HCT116 (cell line): ENCODE results near the gene FLNB. TPM values are rescaled to one million over a fixed set of nuclear protein-coding genes. Genes with fewer than 3 reads are reported as not detected.

ENCODE experiments used
- ATAC-seq: fragments of 200-7000 bp; cut with Tn5 transposase; 2 replicates; pipeline ENCODE4 v1.9.1; 2020; ENCODE audit warnings: mild to moderate bottlenecking, moderate library complexity
- BruUV-seq: library from RNA; stranded (reverse); fragments of 400-500 nt; replicated peaks from 2 replicates; lab custom pipeline; 2021; lab: Mats Ljungman, UMichigan
- CTCF ChIA-PET: fragments of 300-600 bp; sonication (Branson Sonifier 250); formaldehyde crosslinking; loops from one replicate; lab custom pipeline; 2021; ENCODE audit warnings: antibody characterized with exemption; lab: Charles Lee
- POLR2A ChIA-PET: fragments of 300-600, 350-600 bp; sonication (Branson Sonifier 250); formaldehyde crosslinking; loops from one replicate; lab custom pipeline; 2021; ENCODE audit warnings: antibody characterized with exemption; lab: Charles Lee
- RAD21 ChIA-PET, 2 experiments: fragments of 300-600 bp; sonication (Branson Sonifier 250); formaldehyde crosslinking; loops; one replicate each; lab custom pipeline; 2023; ENCODE audit warnings: low total read pairs in 2 of 2; ENCODE audit not compliant: uncharacterized antibody in 2 of 2, unreplicated experiment in 2 of 2, low non-redundant PET in 1 of 2; lab: Charles Lee
- DNase-seq: peaks from one replicate; pipeline ENCODE4 v3.0.0-alpha.2; 2010; ENCODE audit warnings: low read depth, low spot score
- H2AFZ ChIP-seq: fragments of 200-600 bp; shearing (Covaris generic), sonication (generic); 2 replicates; pipeline ENCODE4 v1.6.1; 2017; ENCODE audit warnings: low read depth, mixed run types, mixed read lengths, antibody characterized with exemption, low read length; ENCODE audit not compliant: poor library complexity, severe bottlenecking
- H3K27ac ChIP-seq: 2 replicates; pipeline ENCODE4 v1.5.1; 2012; ENCODE audit warnings: low read depth, low read length
- H3K27me3 ChIP-seq: fragments of 200-600 bp; sonication (generic); 2 replicates; pipeline ENCODE4 v1.6.1; 2016; ENCODE audit warnings: mixed run types, low read length, mixed read lengths; ENCODE audit not compliant: insufficient read depth
- H3K36me3 ChIP-seq, 2 experiments: fragments of 200-500 bp in 1 of 2; fragments of 200-600 bp in 1 of 2; sonication (Bioruptor generic) in 1 of 2; sonication (generic) in 1 of 2; 2 replicates each; pipeline versions ENCODE4 v1.5.1 to v1.6.1; 2014 to 2016; ENCODE audit warnings: low read length in 2 of 2, inconsistent platforms in 1 of 2, mixed read lengths in 1 of 2, mixed run types in 1 of 2; ENCODE audit not compliant: insufficient read depth in 2 of 2, control insufficient read depth in 1 of 2
- H3K4me1 ChIP-seq, 2 experiments: fragments of 200-600 bp in 1 of 2; sonication (generic) in 1 of 2; 2 replicates each; pipeline versions ENCODE4 v1.5.1 to v1.6.1; 2012 to 2017; ENCODE audit warnings: low read length in 2 of 2, inconsistent platforms in 1 of 2, mild to moderate bottlenecking in 1 of 2, mixed read lengths in 1 of 2, mixed run types in 1 of 2, moderate library complexity in 1 of 2; ENCODE audit not compliant: insufficient read depth in 2 of 2, control insufficient read depth in 1 of 2
- H3K4me2 ChIP-seq: fragments of 200-600 bp; sonication (generic); 2 replicates; pipeline ENCODE4 v1.6.1; 2017; ENCODE audit warnings: mixed run types, low read length, mixed read lengths
- H3K4me3 ChIP-seq, 2 experiments: fragments of 200-600 bp in 1 of 2; sonication (generic) in 1 of 2; replicated peaks in 1 of 2; 2 replicates each; pipeline ENCODE4 v1.5.1; 2011 to 2016; ENCODE audit warnings: low read length in 2 of 2, control low read depth in 1 of 2, low read depth in 1 of 2, mild to moderate bottlenecking in 1 of 2, mixed read lengths in 1 of 2, mixed run types in 1 of 2
- H3K79me2 ChIP-seq: fragments of 200-600 bp; sonication (generic); 2 replicates; pipeline ENCODE4 v1.6.1; 2017; ENCODE audit warnings: mild to moderate bottlenecking, mixed run types, low read length, moderate library complexity, mixed read lengths; ENCODE audit not compliant: insufficient read depth
- H3K9ac ChIP-seq: fragments of 200-600 bp; sonication (generic); 2 replicates; pipeline ENCODE4 v1.6.1; 2016; ENCODE audit warnings: low read length, mixed read lengths
- H3K9me2 ChIP-seq: fragments of 200-600 bp; sonication (generic), shearing (Covaris generic); 2 replicates; pipeline ENCODE4 v1.6.1; 2017; ENCODE audit warnings: mixed run types, mild to moderate bottlenecking, moderate library complexity; ENCODE audit not compliant: insufficient read depth
- H3K9me3 ChIP-seq, 2 experiments: fragments of 200-500 bp in 1 of 2; fragments of 200-600 bp in 1 of 2; sonication (Bioruptor generic) in 1 of 2; sonication (generic) in 1 of 2; 2 replicates each; pipeline ENCODE4 v1.6.1; 2014 to 2017; ENCODE audit warnings: low read length in 2 of 2, mixed read lengths in 2 of 2, inconsistent platforms in 1 of 2, low read depth in 1 of 2, mild to moderate bottlenecking in 1 of 2, mixed run types in 1 of 2, moderate library complexity in 1 of 2; ENCODE audit not compliant: control insufficient read depth in 1 of 2, insufficient read depth in 1 of 2
- H4K20me1 ChIP-seq: fragments of 200-600 bp; sonication (generic), shearing (Covaris generic); 2 replicates; pipeline ENCODE4 v1.6.1; 2017; ENCODE audit warnings: mixed run types, mild to moderate bottlenecking, moderate library complexity; ENCODE audit not compliant: insufficient read depth
- CBX3 ChIP-seq: IDR thresholded peaks from 2 replicates; pipeline ENCODE4 v1.6.1; 2012; ENCODE audit warnings: low read depth
- CEBPB ChIP-seq: IDR thresholded peaks from 2 replicates; pipeline ENCODE4 v1.6.1; 2012; ENCODE audit warnings: low read depth
- ELF1 ChIP-seq: IDR thresholded peaks from 2 replicates; pipeline ENCODE4 v1.6.1; 2012; ENCODE audit warnings: low read depth, borderline replicate concordance
- EZH2 ChIP-seq: fragments of 200-600 bp; sonication (generic); IDR thresholded peaks from 2 replicates; pipeline ENCODE4 v1.6.1; 2017; ENCODE audit warnings: antibody characterized with exemption, mixed run types
- FOSL1 ChIP-seq: IDR thresholded peaks from 2 replicates; pipeline ENCODE4 v1.6.1; 2012; ENCODE audit warnings: low read depth
- TCF7L2 ChIP-seq: IDR thresholded peaks from 2 replicates; pipeline ENCODE4 v1.7.0; 2011; ENCODE audit warnings: borderline replicate concordance, inconsistent platforms; ENCODE audit not compliant: insufficient read depth, insufficient read length; ENCODE audit errors: extremely low read depth
- YY1 ChIP-seq: IDR thresholded peaks from 2 replicates; pipeline ENCODE4 v1.6.1; 2011; ENCODE audit warnings: low read length, low read depth, moderate library complexity, mild to moderate bottlenecking; ENCODE audit not compliant: insufficient replicate concordance; ENCODE audit errors: extremely low read depth
- ZFX ChIP-seq: fragments of 450-650 bp; IDR thresholded peaks from 2 replicates; pipeline ENCODE4 v1.6.1; 2017
- intact Hi-C: fragments of 100-400 bp; cut with micrococcal nuclease; formaldehyde crosslinking; loops from 2 replicates; pipeline ENCODE4 v1.10.0; 2022
- total RNA-seq: library from RNA; stranded (reverse); gene quantifications from one replicate; pipeline ENCODE4 v1.2.1, GENCODE V29; 2021; ENCODE audit not compliant: unreplicated experiment
- TF ChIP-seq, protein P1 (sequence below), 3 experiments: fragments of 200-600 bp in 1 of 3; sonication (generic) in 1 of 3; IDR thresholded peaks in 2 of 3; conservative IDR thresholded peaks in 1 of 3; 2 replicates each; pipeline ENCODE4 v1.5.1; 2012 to 2017; ENCODE audit warnings: low read depth in 2 of 3, low read length in 2 of 3, antibody characterized with exemption in 1 of 3, borderline replicate concordance in 1 of 3, control low read depth in 1 of 3, mild to moderate bottlenecking in 1 of 3, mixed read lengths in 1 of 3, mixed run types in 1 of 3, moderate library complexity in 1 of 3; ENCODE audit not compliant: insufficient read depth in 1 of 3
- TF ChIP-seq, protein P2 (sequence below): IDR thresholded peaks from 2 replicates; pipeline ENCODE4 v1.6.1; 2012
- TF ChIP-seq, protein P3 (sequence below): IDR thresholded peaks from 2 replicates; pipeline ENCODE4 v1.6.1; 2012; ENCODE audit warnings: low read depth

Gene FLNB
- total RNA-seq, 1 experiment from 2014 or later = 116 TPM

DNA sequence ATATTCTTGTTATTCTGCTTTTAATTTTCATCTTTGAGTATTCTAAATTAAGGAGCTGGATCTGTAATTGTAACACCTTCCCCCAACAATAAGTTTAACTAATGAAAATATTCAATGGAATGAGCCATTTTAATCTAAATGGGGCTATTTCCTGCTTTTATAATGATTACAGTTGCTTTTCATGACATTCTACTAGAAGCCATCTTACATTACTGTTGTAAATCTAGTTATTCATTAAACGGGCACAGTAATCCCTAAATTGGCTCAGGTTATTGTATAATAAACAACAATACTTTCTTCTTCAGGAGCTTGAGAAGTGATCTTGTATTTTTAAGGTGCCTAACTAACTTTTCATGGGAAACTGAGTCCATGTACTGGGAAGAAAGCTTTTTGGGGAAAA lies 8.5 kb downstream of the FLNB start:
- intact Hi-C loops = no loop called here
- no TSS peak for BruUV-seq

More for the DNA sequence above, 8.5 kb downstream of the FLNB start:
- DNase-seq (no peak), ATAC-seq (no peak)
- Histone ChIP-seq H3K4me2 (no peak overlapping the region), H3K27ac (no peak overlapping the region), H3K79me2 (peaks cover 92% of the 10 kb centered on the region), H3K27me3 (no peaks in the 10 kb centered on the region), H3K36me3 (no peaks in the 10 kb centered on the region), H2AFZ (no peak overlapping the region), H3K4me3 (no peak overlapping the region), H3K9me2 (no peaks in the 10 kb centered on the region), H3K4me1 (peaks cover 31 to 43% of the 10 kb centered on the region in 2 experiments), H4K20me1 (no peaks in the 10 kb centered on the region; the same call in 1 of the 2 replicates), H3K9me3 (no peaks in the 10 kb centered on the region), H3K9ac (no peak overlapping the region)
- RAD21 ChIA-PET = no interaction called here
- POLR2A ChIA-PET = no interaction called here
- CTCF ChIA-PET = no interaction called here
- no peak for TF ChIP-seq ZFX
- TF ChIP-seq CEBPB = no peak
- no peak for TF ChIP-seq TCF7L2
- TF ChIP-seq CBX3 = no peak
- TF ChIP-seq, protein P1, sequence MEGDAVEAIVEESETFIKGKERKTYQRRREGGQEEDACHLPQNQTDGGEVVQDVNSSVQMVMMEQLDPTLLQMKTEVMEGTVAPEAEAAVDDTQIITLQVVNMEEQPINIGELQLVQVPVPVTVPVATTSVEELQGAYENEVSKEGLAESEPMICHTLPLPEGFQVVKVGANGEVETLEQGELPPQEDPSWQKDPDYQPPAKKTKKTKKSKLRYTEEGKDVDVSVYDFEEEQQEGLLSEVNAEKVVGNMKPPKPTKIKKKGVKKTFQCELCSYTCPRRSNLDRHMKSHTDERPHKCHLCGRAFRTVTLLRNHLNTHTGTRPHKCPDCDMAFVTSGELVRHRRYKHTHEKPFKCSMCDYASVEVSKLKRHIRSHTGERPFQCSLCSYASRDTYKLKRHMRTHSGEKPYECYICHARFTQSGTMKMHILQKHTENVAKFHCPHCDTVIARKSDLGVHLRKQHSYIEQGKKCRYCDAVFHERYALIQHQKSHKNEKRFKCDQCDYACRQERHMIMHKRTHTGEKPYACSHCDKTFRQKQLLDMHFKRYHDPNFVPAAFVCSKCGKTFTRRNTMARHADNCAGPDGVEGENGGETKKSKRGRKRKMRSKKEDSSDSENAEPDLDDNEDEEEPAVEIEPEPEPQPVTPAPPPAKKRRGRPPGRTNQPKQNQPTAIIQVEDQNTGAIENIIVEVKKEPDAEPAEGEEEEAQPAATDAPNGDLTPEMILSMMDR (IDR thresholded peaks at IDR 0.05 in 2 of 3, conservative IDR thresholded peaks at IDR 0.05 in 1 of 3; ENCODE audit: borderline replicate concordance in 1 of 3, insufficient read depth in 1 of 3, low read depth in 2 of 3, low read length in 2 of 3) = no peak
- TF ChIP-seq, protein P2, sequence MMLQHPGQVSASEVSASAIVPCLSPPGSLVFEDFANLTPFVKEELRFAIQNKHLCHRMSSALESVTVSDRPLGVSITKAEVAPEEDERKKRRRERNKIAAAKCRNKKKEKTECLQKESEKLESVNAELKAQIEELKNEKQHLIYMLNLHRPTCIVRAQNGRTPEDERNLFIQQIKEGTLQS = no peak
- TF ChIP-seq ELF1 = no peak
- TF ChIP-seq FOSL1 = no peak
- no peak for TF ChIP-seq EZH2
- TF ChIP-seq YY1 = no peak
- TF ChIP-seq, protein P3, sequence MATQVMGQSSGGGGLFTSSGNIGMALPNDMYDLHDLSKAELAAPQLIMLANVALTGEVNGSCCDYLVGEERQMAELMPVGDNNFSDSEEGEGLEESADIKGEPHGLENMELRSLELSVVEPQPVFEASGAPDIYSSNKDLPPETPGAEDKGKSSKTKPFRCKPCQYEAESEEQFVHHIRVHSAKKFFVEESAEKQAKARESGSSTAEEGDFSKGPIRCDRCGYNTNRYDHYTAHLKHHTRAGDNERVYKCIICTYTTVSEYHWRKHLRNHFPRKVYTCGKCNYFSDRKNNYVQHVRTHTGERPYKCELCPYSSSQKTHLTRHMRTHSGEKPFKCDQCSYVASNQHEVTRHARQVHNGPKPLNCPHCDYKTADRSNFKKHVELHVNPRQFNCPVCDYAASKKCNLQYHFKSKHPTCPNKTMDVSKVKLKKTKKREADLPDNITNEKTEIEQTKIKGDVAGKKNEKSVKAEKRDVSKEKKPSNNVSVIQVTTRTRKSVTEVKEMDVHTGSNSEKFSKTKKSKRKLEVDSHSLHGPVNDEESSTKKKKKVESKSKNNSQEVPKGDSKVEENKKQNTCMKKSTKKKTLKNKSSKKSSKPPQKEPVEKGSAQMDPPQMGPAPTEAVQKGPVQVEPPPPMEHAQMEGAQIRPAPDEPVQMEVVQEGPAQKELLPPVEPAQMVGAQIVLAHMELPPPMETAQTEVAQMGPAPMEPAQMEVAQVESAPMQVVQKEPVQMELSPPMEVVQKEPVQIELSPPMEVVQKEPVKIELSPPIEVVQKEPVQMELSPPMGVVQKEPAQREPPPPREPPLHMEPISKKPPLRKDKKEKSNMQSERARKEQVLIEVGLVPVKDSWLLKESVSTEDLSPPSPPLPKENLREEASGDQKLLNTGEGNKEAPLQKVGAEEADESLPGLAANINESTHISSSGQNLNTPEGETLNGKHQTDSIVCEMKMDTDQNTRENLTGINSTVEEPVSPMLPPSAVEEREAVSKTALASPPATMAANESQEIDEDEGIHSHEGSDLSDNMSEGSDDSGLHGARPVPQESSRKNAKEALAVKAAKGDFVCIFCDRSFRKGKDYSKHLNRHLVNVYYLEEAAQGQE = no peak
